Large intestine (tissue), 3 donors: ENCODE measurements around the gene FGD5. TPM values are rescaled to one million over a fixed set of nuclear protein-coding genes. Genes with fewer than 3 reads are reported as not detected.

Experiments used
- DNase-seq, 2 donors: peaks; one replicate each; pipeline versions ENCODE4 v3.0.0 to v3.0.0-alpha.2; 2013
- H3K27ac ChIP-seq: one replicate; pipeline ENCODE4 v1.5.1; 2013; ENCODE audit warnings: low read length
- H3K27me3 ChIP-seq: 2 replicates; pipeline ENCODE4 v1.6.1; 2013; ENCODE audit warnings: low read length; ENCODE audit not compliant: control insufficient read depth, insufficient read depth
- H3K36me3 ChIP-seq: 2 replicates; pipeline ENCODE4 v1.6.1; 2013; ENCODE audit warnings: low read length; ENCODE audit not compliant: control insufficient read depth, insufficient read depth
- H3K4me1 ChIP-seq: one replicate; pipeline ENCODE4 v1.6.1; 2013; ENCODE audit warnings: low read length; ENCODE audit not compliant: control insufficient read depth, insufficient read depth
- H3K4me3 ChIP-seq: one replicate; pipeline ENCODE4 v1.5.1; 2013; ENCODE audit warnings: low read length
- H3K9me3 ChIP-seq: one replicate; pipeline ENCODE4 v1.6.1; 2013; ENCODE audit warnings: mild to moderate bottlenecking, low read depth, low read length, moderate library complexity; ENCODE audit not compliant: control insufficient read depth
- WGBS: methylation state at CpG from one replicate; pipeline ENCODE4 v1.1.5; 2013; ENCODE audit warnings: low lambda C conversion rate; ENCODE audit not compliant: insufficient coverage; 5-methylcytosine and 5-hydroxymethylcytosine counted together
- polyA plus RNA-seq: library from polyadenylated mRNA; unstranded; fragments of 120-200 nt; gene quantifications from one replicate; pipeline ENCODE4 v1.2.1, GENCODE V29; 2013

Gene FGD5
- polyA plus RNA-seq, 1 donor = 6.3 TPM

DNA sequence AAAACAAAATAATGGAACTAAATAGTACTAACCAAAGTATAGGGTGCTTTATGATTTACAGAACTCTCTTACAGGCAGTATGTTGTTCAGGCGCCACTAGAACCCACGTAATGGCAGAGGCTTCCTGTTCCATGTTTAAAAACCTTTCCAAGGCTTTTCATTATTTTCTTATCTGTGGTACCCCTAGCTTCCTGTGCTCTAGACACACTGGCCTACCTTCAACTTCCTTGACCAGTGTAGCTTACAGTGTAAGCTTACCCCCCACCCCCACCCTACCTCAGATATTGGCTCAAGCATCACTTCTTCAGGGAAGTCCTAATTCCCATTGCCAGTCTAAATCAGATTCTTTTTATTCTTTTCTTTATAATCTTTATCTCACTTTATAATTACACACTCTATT lies 131.5 kb downstream of the FGD5 start:
- WGBS = 100% methylated on average over 2 of the region's 2 CpGs
- Histone ChIP-seq H3K4me1 (peaks cover 11% of the 10 kb centered on the region), H3K9me3 (no peaks in the 10 kb centered on the region), H3K4me3 (no peak overlapping the region), H3K27me3 (no peaks in the 10 kb centered on the region), H3K36me3 (peaks cover 10% of the 10 kb centered on the region), H3K27ac (no peak overlapping the region)
- DNase-seq = no peak

DNA sequence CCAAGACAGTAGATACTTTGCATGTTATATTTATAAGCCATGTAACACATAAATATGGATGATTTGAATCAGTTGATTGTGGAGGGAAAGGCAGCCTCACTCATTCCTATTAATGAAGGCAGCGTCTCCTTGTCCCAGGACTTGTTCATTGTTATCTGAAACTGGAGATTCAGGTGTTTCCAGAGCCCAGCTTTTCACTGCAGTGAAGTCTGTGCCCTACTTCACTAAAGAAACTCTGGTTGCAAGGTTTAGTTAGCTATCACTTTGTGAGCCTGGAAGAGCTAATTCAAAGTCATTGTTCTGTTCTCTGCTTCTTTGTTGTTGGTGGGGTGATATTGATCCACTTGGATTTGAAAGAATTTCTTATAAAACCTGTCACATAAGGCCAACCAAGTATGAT lies 138.4 kb downstream of the FGD5 start:
- Histone ChIP-seq H3K36me3 (peaks cover 8% of the 10 kb centered on the region), H3K4me1 (no peaks in the 10 kb centered on the region), H3K9me3 (no peaks in the 10 kb centered on the region), H3K27me3 (no peaks in the 10 kb centered on the region), H3K4me3 (no peak overlapping the region), H3K27ac (no peak overlapping the region)
- no CpG with 5 or more reads among the region's 1 CpG for WGBS
- DNase-seq = no peak

DNA sequence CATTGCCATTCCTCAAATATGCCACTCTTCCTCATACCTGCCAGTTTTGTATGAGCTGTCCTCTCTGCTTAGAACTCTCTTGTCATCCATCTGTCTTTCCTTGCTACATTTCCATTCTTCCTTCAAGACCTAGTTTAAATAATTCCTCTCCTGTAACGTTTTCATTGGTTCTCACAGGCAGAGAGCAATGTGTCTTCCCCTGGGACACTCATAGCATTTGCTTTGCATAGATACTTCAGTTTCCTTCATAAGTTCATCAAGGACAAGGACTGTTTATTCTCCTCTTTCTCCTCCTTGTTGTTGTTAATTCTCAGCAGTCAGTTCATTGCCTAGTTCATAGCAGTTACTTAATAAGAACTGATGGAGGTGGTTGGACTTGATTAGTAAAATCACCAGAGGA lies 139.2 kb downstream of the FGD5 start:
- DNase-seq = no peak
- Histone ChIP-seq H3K4me1 (no peaks in the 10 kb centered on the region), H3K27ac (no peak overlapping the region), H3K36me3 (peaks cover 8% of the 10 kb centered on the region), H3K27me3 (no peaks in the 10 kb centered on the region), H3K9me3 (no peaks in the 10 kb centered on the region), H3K4me3 (no peak overlapping the region)
- WGBS = 40% methylated on average over 1 of the region's 1 CpG

DNA sequence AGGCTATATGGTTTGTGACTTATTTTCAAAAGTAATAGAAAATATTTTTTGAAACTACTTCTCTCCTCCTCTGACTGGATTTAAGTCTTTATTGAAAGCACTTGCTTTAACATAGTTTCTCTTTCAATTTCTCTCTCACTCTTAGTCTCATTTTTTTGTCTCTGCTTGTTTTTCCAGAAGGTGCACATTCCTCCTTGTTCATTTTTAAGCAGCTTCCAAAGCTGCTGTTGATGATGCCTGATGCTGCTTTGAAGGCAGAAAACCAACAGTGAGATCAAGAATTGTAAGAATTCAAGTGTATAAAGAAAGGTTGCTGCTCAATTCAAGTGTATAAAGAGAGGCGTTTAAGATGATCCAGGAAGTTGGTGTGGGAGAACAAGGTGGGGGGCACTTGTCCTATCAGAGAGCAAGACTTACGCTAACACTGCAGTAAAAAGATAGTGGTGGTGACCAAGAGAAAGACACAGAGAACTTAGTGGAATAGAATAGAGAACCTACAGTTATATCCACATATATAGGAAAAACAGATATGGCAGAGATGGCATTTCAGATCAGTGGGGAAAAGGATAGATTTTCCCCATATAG lies 140.7 kb downstream of the FGD5 start:
- Histone ChIP-seq H3K4me1 (no peaks in the 10 kb centered on the region), H3K9me3 (no peaks in the 10 kb centered on the region), H3K27ac (peak overlapping the region; percentile 0), H3K36me3 (peaks cover 8% of the 10 kb centered on the region), H3K4me3 (no peak overlapping the region), H3K27me3 (no peaks in the 10 kb centered on the region)
- peak in 1 of 2 donors; percentile 34 for DNase-seq
- 50% methylated on average over 1 of the region's 2 CpGs for WGBS

DNA sequence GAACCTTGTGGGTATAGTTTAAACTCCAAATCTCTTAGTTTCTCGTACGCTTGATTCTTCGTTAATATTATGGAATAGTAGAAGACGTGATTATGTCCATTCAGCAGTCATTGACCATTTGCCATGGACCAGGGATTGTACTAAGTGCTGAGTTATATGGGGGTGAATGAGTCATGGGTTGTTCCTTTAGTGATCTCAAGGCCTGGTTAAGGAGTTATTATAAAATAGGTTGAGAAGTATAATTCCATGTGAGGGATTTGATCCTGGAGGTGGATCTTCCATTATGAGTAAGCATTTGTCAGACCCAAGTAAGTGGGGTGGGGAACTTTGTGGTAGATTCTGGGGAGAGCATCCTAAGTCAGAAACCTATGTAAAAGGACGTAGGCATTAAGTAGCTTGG lies 144.0 kb downstream of the FGD5 start:
- Histone ChIP-seq H3K4me1 (no peaks in the 10 kb centered on the region), H3K36me3 (peaks cover 12% of the 10 kb centered on the region), H3K27ac (no peak overlapping the region), H3K4me3 (no peak overlapping the region), H3K27me3 (no peaks in the 10 kb centered on the region), H3K9me3 (no peaks in the 10 kb centered on the region)
- WGBS = 95% methylated on average over 4 of the region's 5 CpGs
- no peak for DNase-seq

DNA sequence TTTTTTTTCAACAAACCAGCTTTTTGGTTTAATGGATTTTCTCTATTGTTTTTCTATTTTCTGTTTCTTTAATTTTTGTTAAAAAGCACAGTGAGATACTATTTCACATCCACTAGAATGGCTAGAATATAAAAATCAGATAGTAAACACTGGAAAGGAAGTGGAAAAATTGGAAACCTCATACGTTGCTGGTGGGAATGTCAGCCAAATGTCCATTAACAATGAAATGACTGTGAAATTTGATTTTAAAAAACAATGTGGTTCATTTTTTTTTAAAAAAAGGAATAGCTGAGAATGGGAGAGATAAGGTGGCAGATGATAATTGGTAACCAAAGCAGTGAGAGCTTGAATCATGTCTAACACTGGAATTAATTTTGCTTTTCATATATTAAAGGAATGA lies 148.5 kb downstream of the FGD5 start:
- Histone ChIP-seq H3K9me3 (no peaks in the 10 kb centered on the region), H3K4me3 (no peak overlapping the region), H3K27me3 (no peaks in the 10 kb centered on the region), H3K27ac (no peak overlapping the region), H3K36me3 (peaks cover 11% of the 10 kb centered on the region), H3K4me1 (no peaks in the 10 kb centered on the region)
- no peak for DNase-seq
- 71% methylated on average over 1 of the region's 1 CpG for whole genome bisulfite sequencing

DNA sequence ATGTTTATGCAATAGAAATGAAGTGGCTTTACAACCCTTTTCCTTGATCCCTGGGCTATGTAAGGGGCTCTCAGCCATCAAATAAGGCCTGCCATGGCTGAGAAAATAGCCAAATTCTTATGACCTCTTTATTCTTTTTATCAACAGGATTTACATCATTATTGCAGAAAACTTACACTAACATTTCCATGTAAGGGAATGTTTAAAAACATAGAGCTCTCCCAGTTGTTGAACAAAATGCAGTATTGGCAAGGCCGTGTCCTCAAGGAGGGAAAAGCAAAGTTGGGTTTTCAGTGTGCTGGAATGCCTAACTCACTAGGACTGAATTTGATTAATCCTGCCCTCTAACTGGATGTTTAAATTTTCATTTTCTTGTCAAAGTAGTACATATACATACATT lies 150.9 kb downstream of the FGD5 start:
- no peaks in the 10 kb centered on the region for H3K27me3 ChIP-seq
- no peak overlapping the region for H3K27ac ChIP-seq
- no peaks in the 10 kb centered on the region for H3K4me1 ChIP-seq
- WGBS = no CpG with 5 or more reads among the region's 1 CpG
- H3K36me3 ChIP-seq = peaks cover 18% of the 10 kb centered on the region
- no peak for DNase-seq
- H3K4me3 ChIP-seq = no peak overlapping the region
- no peaks in the 10 kb centered on the region for H3K9me3 ChIP-seq

DNA sequence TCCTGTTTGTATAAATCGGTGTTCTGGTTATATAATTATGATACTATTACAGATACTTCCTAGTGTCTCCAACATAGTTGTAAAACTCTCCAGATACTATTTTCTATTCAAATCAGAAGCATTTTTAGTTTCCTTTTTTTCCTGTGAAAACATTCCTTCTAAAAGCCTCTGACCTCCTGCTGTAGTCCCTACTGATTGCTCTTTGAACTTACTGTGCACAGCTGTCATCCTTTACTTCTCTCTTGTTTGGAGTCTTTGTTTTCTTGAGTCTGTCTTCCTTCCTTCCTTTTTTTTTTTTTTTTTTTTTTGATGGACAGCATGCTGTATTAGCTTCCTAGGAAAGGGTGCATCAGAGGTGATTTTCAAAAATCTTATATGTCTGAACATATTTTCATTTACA lies 157.6 kb downstream of the FGD5 start:
- no peak overlapping the region for H3K27ac ChIP-seq
- no CpG with 5 or more reads among the region's 1 CpG for WGBS
- DNase-seq = no peak

DNA sequence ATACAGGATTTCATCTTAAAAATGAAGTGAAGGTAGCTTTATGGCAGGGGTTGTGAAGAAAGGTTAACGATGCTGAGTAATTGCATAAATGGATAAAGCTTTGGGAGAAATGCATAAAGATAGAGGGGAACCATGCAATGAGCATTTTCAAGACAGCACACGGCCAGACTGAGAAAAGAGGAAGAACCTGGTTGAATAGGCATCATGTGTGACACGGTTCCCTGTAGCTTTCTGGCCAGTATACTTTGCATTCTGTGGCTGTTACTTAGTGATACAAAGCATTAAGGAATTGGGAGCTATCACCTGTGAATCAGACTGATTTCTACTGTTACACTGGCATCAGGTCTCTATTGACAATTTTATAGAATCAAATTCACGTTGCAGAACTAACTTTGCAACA lies 161.9 kb downstream of the FGD5 start:
- no peaks in the 10 kb centered on the region for H3K27me3 ChIP-seq
- peaks cover 2% of the 10 kb centered on the region for H3K4me1 ChIP-seq
- 100% methylated on average over 1 of the region's 4 CpGs for WGBS
- H3K9me3 ChIP-seq = no peaks in the 10 kb centered on the region
- peaks cover 5% of the 10 kb centered on the region for H3K36me3 ChIP-seq
- no peak for DNase-seq
- no peak overlapping the region for H3K27ac ChIP-seq
- no peak overlapping the region for H3K4me3 ChIP-seq

More for the DNA sequence above, 157.6 kb downstream of the FGD5 start:
- Histone ChIP-seq H3K9me3 (no peaks in the 10 kb centered on the region), H3K27me3 (no peaks in the 10 kb centered on the region), H3K4me3 (no peak overlapping the region), H3K36me3 (peaks cover 15% of the 10 kb centered on the region), H3K4me1 (peaks cover 2% of the 10 kb centered on the region)
